H1 (cell line): ENCODE data around the gene CKLF. TPM values are rescaled to one million over a fixed set of nuclear protein-coding genes. Genes with fewer than 3 reads are reported as not detected.

Experiments used
- CTCF ChIA-PET: fragments of 300-600 bp; sonication (Branson Sonifier 250); formaldehyde crosslinking; loops from one replicate; lab custom pipeline; 2021; ENCODE audit not compliant: partially characterized antibody; lab: Charles Lee
- POLR2A ChIA-PET: fragments of 300-600 bp; sonication (Branson Sonifier 250); formaldehyde crosslinking; loops from one replicate; lab custom pipeline; 2021; ENCODE audit warnings: inconsistent platforms; ENCODE audit not compliant: partially characterized antibody; lab: Charles Lee
- DNase-seq, 2 experiments: peaks; one replicate each; pipeline versions ENCODE4 v3.0.0 to v3.0.0-alpha.2; 2010 to 2022; ENCODE audit warnings: low spot score in 2 of 2, low read depth in 1 of 2, mixed read lengths in 1 of 2
- FAIRE-seq: peaks from 2 replicates; lab custom pipeline; 2011; peaks lifted over from hg19 to GRCh38; lab: Jason Lieb, UNC
- H2AFZ ChIP-seq: 2 replicates; pipeline ENCODE4 v1.8.1; 2012; ENCODE audit warnings: low read length, inconsistent platforms
- H2AK5ac ChIP-seq: 2 replicates; pipeline ENCODE4 v1.6.1; 2013; ENCODE audit warnings: low read depth, low read length
- H2BK120ac ChIP-seq: replicated peaks from 2 replicates; pipeline ENCODE3; 2013; ENCODE audit warnings: low read depth, low read length, inconsistent platforms
- H2BK12ac ChIP-seq: 2 replicates; pipeline ENCODE4 v1.6.1; 2013; ENCODE audit warnings: low read depth, low read length
- H2BK15ac ChIP-seq: 2 replicates; pipeline ENCODE4 v1.6.1; 2013; ENCODE audit warnings: low read length
- H2BK20ac ChIP-seq: 2 replicates; pipeline ENCODE4 v1.6.1; 2013; ENCODE audit warnings: low read length
- H2BK5ac ChIP-seq: 2 replicates; pipeline ENCODE4 v1.6.1; 2013; ENCODE audit warnings: low read depth, low read length
- H3K14ac ChIP-seq: 2 replicates; pipeline ENCODE4 v1.6.1; 2013; ENCODE audit warnings: inconsistent platforms; ENCODE audit not compliant: insufficient read length
- H3K18ac ChIP-seq: 2 replicates; pipeline ENCODE4 v1.6.1; 2013; ENCODE audit warnings: low read length; ENCODE audit errors: extremely low read depth
- H3K23ac ChIP-seq: 2 replicates; pipeline ENCODE4 v1.6.1; 2013; ENCODE audit warnings: inconsistent platforms; ENCODE audit not compliant: insufficient read length
- H3K23me2 ChIP-seq: 2 replicates; pipeline ENCODE4 v1.6.1; 2013; ENCODE audit warnings: low read depth, low read length
- H3K27ac ChIP-seq: 2 replicates; pipeline ENCODE4 v1.6.1; 2011; ENCODE audit warnings: low read depth, low read length, inconsistent platforms
- H3K27me3 ChIP-seq, 4 experiments: replicated peaks in 1 of 4; 1 replicate in 1 of 4; 2 replicates in 3 of 4; pipeline versions ENCODE4 v1.6.1 to v1.8.1; 2011 to 2013; ENCODE audit warnings: low read length in 3 of 4, mild to moderate bottlenecking in 3 of 4, inconsistent platforms in 2 of 4, mixed read lengths in 2 of 4, moderate library complexity in 1 of 4; ENCODE audit not compliant: control insufficient read depth in 3 of 4, insufficient read depth in 3 of 4; ENCODE audit errors: extremely low read depth in 1 of 4
- H3K36me3 ChIP-seq, 4 experiments: 2 replicates each; pipeline versions ENCODE4 v1.6.1 to v1.8.1; 2011 to 2013; ENCODE audit warnings: mild to moderate bottlenecking in 4 of 4, low read length in 3 of 4, moderate library complexity in 2 of 4, control low read depth in 1 of 4, inconsistent platforms in 1 of 4; ENCODE audit not compliant: insufficient read depth in 4 of 4, control insufficient read depth in 2 of 4
- H3K4ac ChIP-seq: replicated peaks from 2 replicates; pipeline ENCODE3; 2013; ENCODE audit warnings: low read length, low read depth, mixed read lengths, inconsistent platforms; ENCODE audit not compliant: insufficient read length
- H3K4me1 ChIP-seq, 4 experiments: replicated peaks in 1 of 4; 1 replicate in 1 of 4; 2 replicates in 3 of 4; pipeline versions ENCODE4 v1.6.1 to v1.8.1; 2011 to 2013; ENCODE audit warnings: low read length in 3 of 4, inconsistent platforms in 2 of 4, mixed read lengths in 1 of 4; ENCODE audit not compliant: insufficient read depth in 4 of 4, control insufficient read depth in 3 of 4
- H3K4me2 ChIP-seq, 2 experiments: 2 replicates each; pipeline versions ENCODE4 v1.6.1 to v1.8.1; 2011 to 2013; ENCODE audit warnings: low read depth in 2 of 2, low read length in 2 of 2, control low read depth in 1 of 2, inconsistent platforms in 1 of 2, mild to moderate bottlenecking in 1 of 2; ENCODE audit not compliant: insufficient read depth in 1 of 2
- H3K4me3 ChIP-seq, 4 experiments: fragments of 200-600, 300-600 bp in 1 of 4; sonication (generic), shearing (Covaris generic), sonication (Bioruptor Twin) in 1 of 4; 2 replicates each; pipeline versions ENCODE4 v1.5.1 to v1.8.1; 2011 to 2016; ENCODE audit warnings: low read length in 4 of 4, low read depth in 3 of 4, control low read depth in 2 of 4, inconsistent platforms in 2 of 4, mild to moderate bottlenecking in 2 of 4, mixed read lengths in 1 of 4, moderate library complexity in 1 of 4; ENCODE audit not compliant: insufficient read depth in 2 of 4; ENCODE audit errors: extremely low read depth in 1 of 4
- H3K56ac ChIP-seq: replicated peaks from 2 replicates; pipeline ENCODE3; 2013; ENCODE audit warnings: low read depth, mild to moderate bottlenecking, mixed read lengths, low read length, inconsistent platforms; ENCODE audit not compliant: insufficient read length
- H3K79me1 ChIP-seq: 2 replicates; pipeline ENCODE4 v1.6.1; 2013; ENCODE audit warnings: low read depth, low read length, control low read depth
- H3K79me2 ChIP-seq, 2 experiments: 2 replicates each; pipeline versions ENCODE4 v1.6.1 to v1.8.1; 2012 to 2013; ENCODE audit warnings: low read length in 2 of 2, mild to moderate bottlenecking in 2 of 2, inconsistent platforms in 1 of 2; ENCODE audit not compliant: insufficient read depth in 2 of 2, control insufficient read depth in 1 of 2
- H3K9ac ChIP-seq, 4 experiments: replicated peaks in 1 of 4; 1 replicate in 1 of 4; 2 replicates in 3 of 4; pipeline versions ENCODE4 v1.6.1 to v1.8.1; 2011 to 2013; ENCODE audit warnings: low read depth in 3 of 4, low read length in 3 of 4, control low read depth in 2 of 4, mild to moderate bottlenecking in 2 of 4, moderate library complexity in 2 of 4, inconsistent platforms in 1 of 4; ENCODE audit errors: extremely low read depth in 1 of 4
- H3K9me3 ChIP-seq, 2 experiments: 2 replicates each; pipeline versions ENCODE4 v1.6.1 to v1.8.1; 2012 to 2013; ENCODE audit warnings: mild to moderate bottlenecking in 2 of 2, moderate library complexity in 2 of 2, control low read depth in 1 of 2, inconsistent platforms in 1 of 2, low read depth in 1 of 2, low read length in 1 of 2, mixed read lengths in 1 of 2; ENCODE audit not compliant: insufficient read depth in 2 of 2
- H4K20me1 ChIP-seq, 2 experiments: replicated peaks in 1 of 2; 2 replicates each; pipeline versions ENCODE3 to v1.8.1; 2011 to 2013; ENCODE audit warnings: inconsistent platforms in 2 of 2, low read length in 2 of 2, mild to moderate bottlenecking in 1 of 2; ENCODE audit not compliant: insufficient read depth in 2 of 2, control insufficient read depth in 1 of 2
- H4K5ac ChIP-seq: 2 replicates; pipeline ENCODE4 v1.6.1; 2013; ENCODE audit warnings: low read length, low read depth, mixed read lengths, inconsistent platforms; ENCODE audit not compliant: insufficient read length
- H4K8ac ChIP-seq: 2 replicates; pipeline ENCODE4 v1.8.0; 2013; ENCODE audit warnings: mild to moderate bottlenecking, moderate library complexity, low read length, inconsistent platforms; ENCODE audit not compliant: insufficient read depth; ENCODE audit errors: extremely low read depth
- H4K91ac ChIP-seq: replicated peaks from 2 replicates; pipeline ENCODE3; 2013; ENCODE audit warnings: low read length, mixed read lengths, inconsistent platforms; ENCODE audit not compliant: insufficient read length
- KDM4A ChIP-seq: IDR thresholded peaks from one replicate; pipeline ENCODE4 v1.7.1; 2012; ENCODE audit warnings: low read depth, mild to moderate bottlenecking, moderate library complexity, low read length, inconsistent platforms; ENCODE audit not compliant: severe bottlenecking
- WGBS, 2 experiments: shearing (Covaris generic) in 1 of 2; methylation state at CpG; one replicate each; pipeline versions ENCODE4 v1.1.6 to v1.1.7; 2013 to 2015; ENCODE audit warnings: low lambda C conversion rate in 2 of 2, mixed read lengths in 2 of 2, inconsistent platforms in 1 of 2, low coverage in 1 of 2, missing lambda C conversion rate in 1 of 2; ENCODE audit not compliant: insufficient replicate concordance in 2 of 2, insufficient coverage in 1 of 2, insufficient read length in 1 of 2; ENCODE audit errors: extremely low coverage in 1 of 2, missing lambda C conversion rate in 1 of 2; 5-methylcytosine and 5-hydroxymethylcytosine counted together
- polyA plus RNA-seq, 7 experiments: library from polyadenylated mRNA; depleted of rRNA in 3 of 7; stranded (reverse) in 5 of 7; unstranded in 2 of 7; fragments of >200 nt in 5 of 7; fragments of 200-250 nt in 2 of 7; gene quantifications; 1 replicate in 5 of 7; 2 replicates in 1 of 7; 4 replicates in 1 of 7; pipeline versions ENCODE4 v1.2.1 to v1.2.3, GENCODE V29; 2011 to 2013; ENCODE audit warnings: missing spikeins in 2 of 7, mixed read lengths in 2 of 7
- total RNA-seq: library from RNA; stranded (reverse); fragmentation: NEBNext Ultra II Directional; extraction: Animal tissue kit (Norgen Biotek cat#: 25700); gene quantifications from 2 replicates; pipeline ENCODE4 v1.2.1, GENCODE V29; 2021

The CKLF gene
- total and polyA plus RNA-seq, 2 of the 8 experiments (the other 6 are each of a cell fraction or from before 2014, with no cell fraction given), result 21.1 to 63.5 TPM

GRCh38 chr16:66521951-66522771 lies 30.2 kb upstream of the CKLF start:
- CTCF ChIA-PET, result interaction anchor here (0.9 to 3.2 kb wide), 9 partner anchors 11 to 165 kb away, joined by 3 to 19 read pairs (median 7); partner anchors contain the start of gene CKLF
- H3K18ac ChIP-seq, result no peak overlapping the region
- H3K14ac ChIP-seq, result no peak overlapping the region
- no peak overlapping the region for H4K91ac ChIP-seq
- no peak overlapping the region for H2AFZ ChIP-seq
- no peak overlapping the region for H4K5ac ChIP-seq
- no peak overlapping the region for H2AK5ac ChIP-seq
- no peak overlapping the region for H3K4ac ChIP-seq
- H3K27ac ChIP-seq, result no peak overlapping the region
- no peak for TF ChIP-seq KDM4A
- no peaks in the 10 kb centered on the region for H3K9me3 ChIP-seq
- no peaks in the 10 kb centered on the region for H3K23me2 ChIP-seq
- no peaks in the 10 kb centered on the region for H3K27me3 ChIP-seq
- H3K79me2 ChIP-seq, result no peaks in the 10 kb centered on the region
- H3K4me3 ChIP-seq, result no peak overlapping the region
- no peak overlapping the region for H3K4me2 ChIP-seq
- H3K9ac ChIP-seq, result no peak overlapping the region
- no peaks in the 10 kb centered on the region for H3K79me1 ChIP-seq
- H2BK15ac ChIP-seq, result no peak overlapping the region
- DNase-seq, result no peak
- POLR2A ChIA-PET, result interaction anchor here (1.4 to 1.9 kb wide), 2 partner anchors 10 to 19 kb away, joined by 4 to 8 read pairs; no protein-coding TSS in a partner anchor
- H3K56ac ChIP-seq, result no peak overlapping the region
- no peak overlapping the region for H2BK12ac ChIP-seq
- H3K4me1 ChIP-seq, result peaks cover 0 to under 1% (median 0%) of the 10 kb centered on the region in 4 experiments; a peak in 1 of 7 replicates
- H4K20me1 ChIP-seq, result no peaks in the 10 kb centered on the region
- H2BK120ac ChIP-seq, result no peak overlapping the region
- H2BK20ac ChIP-seq, result no peak overlapping the region
- no peak overlapping the region for H2BK5ac ChIP-seq
- H4K8ac ChIP-seq, result no peak overlapping the region
- 88% methylated on average over 17 of the region's 17 CpGs; no CpG with 5 or more reads in 1 of the 2 experiments for WGBS, 2 experiments
- no peak overlapping the region for H3K23ac ChIP-seq
- no peaks in the 10 kb centered on the region for H3K36me3 ChIP-seq
- no peak for FAIRE-seq
